H1 (cell line): Measurements from ENCODE around the gene HMGCL. TPM values are rescaled to one million over a fixed set of nuclear protein-coding genes. Genes with fewer than 3 reads are reported as not detected.

Source experiments
- CTCF ChIA-PET: fragments of 300-600 bp; sonication (Branson Sonifier 250); formaldehyde crosslinking; loops from one replicate; lab custom pipeline; 2021; ENCODE audit not compliant: partially characterized antibody; lab: Charles Lee
- POLR2A ChIA-PET: fragments of 300-600 bp; sonication (Branson Sonifier 250); formaldehyde crosslinking; loops from one replicate; lab custom pipeline; 2021; ENCODE audit warnings: inconsistent platforms; ENCODE audit not compliant: partially characterized antibody; lab: Charles Lee
- DNase-seq, 2 experiments: peaks; one replicate each; pipeline versions ENCODE4 v3.0.0 to v3.0.0-alpha.2; 2010 to 2022; ENCODE audit warnings: low spot score in 2 of 2, low read depth in 1 of 2, mixed read lengths in 1 of 2
- FAIRE-seq: peaks from 2 replicates; lab custom pipeline; 2011; peaks lifted over from hg19 to GRCh38; lab: Jason Lieb, UNC
- H2AFZ ChIP-seq: 2 replicates; pipeline ENCODE4 v1.8.1; 2012; ENCODE audit warnings: low read length, inconsistent platforms
- H2AK5ac ChIP-seq: 2 replicates; pipeline ENCODE4 v1.6.1; 2013; ENCODE audit warnings: low read depth, low read length
- H2BK120ac ChIP-seq: replicated peaks from 2 replicates; pipeline ENCODE3; 2013; ENCODE audit warnings: low read depth, low read length, inconsistent platforms
- H2BK12ac ChIP-seq: 2 replicates; pipeline ENCODE4 v1.6.1; 2013; ENCODE audit warnings: low read depth, low read length
- H2BK15ac ChIP-seq: 2 replicates; pipeline ENCODE4 v1.6.1; 2013; ENCODE audit warnings: low read length
- H2BK20ac ChIP-seq: 2 replicates; pipeline ENCODE4 v1.6.1; 2013; ENCODE audit warnings: low read length
- H2BK5ac ChIP-seq: 2 replicates; pipeline ENCODE4 v1.6.1; 2013; ENCODE audit warnings: low read depth, low read length
- H3K14ac ChIP-seq: 2 replicates; pipeline ENCODE4 v1.6.1; 2013; ENCODE audit warnings: inconsistent platforms; ENCODE audit not compliant: insufficient read length
- H3K18ac ChIP-seq: 2 replicates; pipeline ENCODE4 v1.6.1; 2013; ENCODE audit warnings: low read length; ENCODE audit errors: extremely low read depth
- H3K23ac ChIP-seq: 2 replicates; pipeline ENCODE4 v1.6.1; 2013; ENCODE audit warnings: inconsistent platforms; ENCODE audit not compliant: insufficient read length
- H3K23me2 ChIP-seq: 2 replicates; pipeline ENCODE4 v1.6.1; 2013; ENCODE audit warnings: low read depth, low read length
- H3K27ac ChIP-seq: 2 replicates; pipeline ENCODE4 v1.6.1; 2011; ENCODE audit warnings: low read depth, low read length, inconsistent platforms
- H3K27me3 ChIP-seq, 4 experiments: replicated peaks in 1 of 4; 1 replicate in 1 of 4; 2 replicates in 3 of 4; pipeline versions ENCODE4 v1.6.1 to v1.8.1; 2011 to 2013; ENCODE audit warnings: low read length in 3 of 4, mild to moderate bottlenecking in 3 of 4, inconsistent platforms in 2 of 4, mixed read lengths in 2 of 4, moderate library complexity in 1 of 4; ENCODE audit not compliant: control insufficient read depth in 3 of 4, insufficient read depth in 3 of 4; ENCODE audit errors: extremely low read depth in 1 of 4
- H3K36me3 ChIP-seq, 4 experiments: 2 replicates each; pipeline versions ENCODE4 v1.6.1 to v1.8.1; 2011 to 2013; ENCODE audit warnings: mild to moderate bottlenecking in 4 of 4, low read length in 3 of 4, moderate library complexity in 2 of 4, control low read depth in 1 of 4, inconsistent platforms in 1 of 4; ENCODE audit not compliant: insufficient read depth in 4 of 4, control insufficient read depth in 2 of 4
- H3K4ac ChIP-seq: replicated peaks from 2 replicates; pipeline ENCODE3; 2013; ENCODE audit warnings: low read length, low read depth, mixed read lengths, inconsistent platforms; ENCODE audit not compliant: insufficient read length
- H3K4me1 ChIP-seq, 4 experiments: replicated peaks in 1 of 4; 1 replicate in 1 of 4; 2 replicates in 3 of 4; pipeline versions ENCODE4 v1.6.1 to v1.8.1; 2011 to 2013; ENCODE audit warnings: low read length in 3 of 4, inconsistent platforms in 2 of 4, mixed read lengths in 1 of 4; ENCODE audit not compliant: insufficient read depth in 4 of 4, control insufficient read depth in 3 of 4
- H3K4me2 ChIP-seq, 2 experiments: 2 replicates each; pipeline versions ENCODE4 v1.6.1 to v1.8.1; 2011 to 2013; ENCODE audit warnings: low read depth in 2 of 2, low read length in 2 of 2, control low read depth in 1 of 2, inconsistent platforms in 1 of 2, mild to moderate bottlenecking in 1 of 2; ENCODE audit not compliant: insufficient read depth in 1 of 2
- H3K4me3 ChIP-seq, 4 experiments: fragments of 200-600, 300-600 bp in 1 of 4; sonication (generic), shearing (Covaris generic), sonication (Bioruptor Twin) in 1 of 4; 2 replicates each; pipeline versions ENCODE4 v1.5.1 to v1.8.1; 2011 to 2016; ENCODE audit warnings: low read length in 4 of 4, low read depth in 3 of 4, control low read depth in 2 of 4, inconsistent platforms in 2 of 4, mild to moderate bottlenecking in 2 of 4, mixed read lengths in 1 of 4, moderate library complexity in 1 of 4; ENCODE audit not compliant: insufficient read depth in 2 of 4; ENCODE audit errors: extremely low read depth in 1 of 4
- H3K56ac ChIP-seq: replicated peaks from 2 replicates; pipeline ENCODE3; 2013; ENCODE audit warnings: low read depth, mild to moderate bottlenecking, mixed read lengths, low read length, inconsistent platforms; ENCODE audit not compliant: insufficient read length
- H3K79me1 ChIP-seq: 2 replicates; pipeline ENCODE4 v1.6.1; 2013; ENCODE audit warnings: low read depth, low read length, control low read depth
- H3K79me2 ChIP-seq, 2 experiments: 2 replicates each; pipeline versions ENCODE4 v1.6.1 to v1.8.1; 2012 to 2013; ENCODE audit warnings: low read length in 2 of 2, mild to moderate bottlenecking in 2 of 2, inconsistent platforms in 1 of 2; ENCODE audit not compliant: insufficient read depth in 2 of 2, control insufficient read depth in 1 of 2
- H3K9ac ChIP-seq, 4 experiments: replicated peaks in 1 of 4; 1 replicate in 1 of 4; 2 replicates in 3 of 4; pipeline versions ENCODE4 v1.6.1 to v1.8.1; 2011 to 2013; ENCODE audit warnings: low read depth in 3 of 4, low read length in 3 of 4, control low read depth in 2 of 4, mild to moderate bottlenecking in 2 of 4, moderate library complexity in 2 of 4, inconsistent platforms in 1 of 4; ENCODE audit errors: extremely low read depth in 1 of 4
- H3K9me3 ChIP-seq, 2 experiments: 2 replicates each; pipeline versions ENCODE4 v1.6.1 to v1.8.1; 2012 to 2013; ENCODE audit warnings: mild to moderate bottlenecking in 2 of 2, moderate library complexity in 2 of 2, control low read depth in 1 of 2, inconsistent platforms in 1 of 2, low read depth in 1 of 2, low read length in 1 of 2, mixed read lengths in 1 of 2; ENCODE audit not compliant: insufficient read depth in 2 of 2
- H4K20me1 ChIP-seq, 2 experiments: replicated peaks in 1 of 2; 2 replicates each; pipeline versions ENCODE3 to v1.8.1; 2011 to 2013; ENCODE audit warnings: inconsistent platforms in 2 of 2, low read length in 2 of 2, mild to moderate bottlenecking in 1 of 2; ENCODE audit not compliant: insufficient read depth in 2 of 2, control insufficient read depth in 1 of 2
- H4K5ac ChIP-seq: 2 replicates; pipeline ENCODE4 v1.6.1; 2013; ENCODE audit warnings: low read length, low read depth, mixed read lengths, inconsistent platforms; ENCODE audit not compliant: insufficient read length
- H4K8ac ChIP-seq: 2 replicates; pipeline ENCODE4 v1.8.0; 2013; ENCODE audit warnings: mild to moderate bottlenecking, moderate library complexity, low read length, inconsistent platforms; ENCODE audit not compliant: insufficient read depth; ENCODE audit errors: extremely low read depth
- H4K91ac ChIP-seq: replicated peaks from 2 replicates; pipeline ENCODE3; 2013; ENCODE audit warnings: low read length, mixed read lengths, inconsistent platforms; ENCODE audit not compliant: insufficient read length
- CHD1 ChIP-seq: IDR thresholded peaks from 2 replicates; pipeline ENCODE4 v1.6.1; 2012; ENCODE audit warnings: low read depth, low read length, improper control_type of control experiment
- CREB1 ChIP-seq: IDR thresholded peaks from 2 replicates; pipeline ENCODE4 v1.6.1; 2012; ENCODE audit warnings: inconsistent platforms
- EGR1 ChIP-seq: IDR thresholded peaks from 2 replicates; pipeline ENCODE4 v1.6.1; 2011; ENCODE audit warnings: low read depth, low read length, borderline replicate concordance
- HDAC2 ChIP-seq, 2 experiments: fragments of 300-600 bp in 1 of 2; sonication (generic) in 1 of 2; IDR thresholded peaks; 2 replicates each; pipeline ENCODE4 v1.6.1; 2011 to 2012; ENCODE audit warnings: low read depth in 2 of 2, low read length in 2 of 2, mild to moderate bottlenecking in 2 of 2, moderate library complexity in 2 of 2, borderline replicate concordance in 1 of 2, inconsistent platforms in 1 of 2
- TBP ChIP-seq: IDR thresholded peaks from 2 replicates; pipeline ENCODE4 v1.6.1; 2011; ENCODE audit warnings: low read depth, low read length, improper control_type of control experiment
- WGBS, 2 experiments: shearing (Covaris generic) in 1 of 2; methylation state at CpG; one replicate each; pipeline versions ENCODE4 v1.1.6 to v1.1.7; 2013 to 2015; ENCODE audit warnings: low lambda C conversion rate in 2 of 2, mixed read lengths in 2 of 2, inconsistent platforms in 1 of 2, low coverage in 1 of 2, missing lambda C conversion rate in 1 of 2; ENCODE audit not compliant: insufficient replicate concordance in 2 of 2, insufficient coverage in 1 of 2, insufficient read length in 1 of 2; ENCODE audit errors: extremely low coverage in 1 of 2, missing lambda C conversion rate in 1 of 2; 5-methylcytosine and 5-hydroxymethylcytosine counted together
- polyA plus RNA-seq, 7 experiments: library from polyadenylated mRNA; depleted of rRNA in 3 of 7; stranded (reverse) in 5 of 7; unstranded in 2 of 7; fragments of >200 nt in 5 of 7; fragments of 200-250 nt in 2 of 7; gene quantifications; 1 replicate in 5 of 7; 2 replicates in 1 of 7; 4 replicates in 1 of 7; pipeline versions ENCODE4 v1.2.1 to v1.2.3, GENCODE V29; 2011 to 2013; ENCODE audit warnings: missing spikeins in 2 of 7, mixed read lengths in 2 of 7
- total RNA-seq: library from RNA; stranded (reverse); fragmentation: NEBNext Ultra II Directional; extraction: Animal tissue kit (Norgen Biotek cat#: 25700); gene quantifications from 2 replicates; pipeline ENCODE4 v1.2.1, GENCODE V29; 2021
- TF ChIP-seq, protein P1 (sequence below): IDR thresholded peaks from 2 replicates; pipeline ENCODE4 v1.6.1; 2011; ENCODE audit warnings: low read length, improper control_type of control experiment
- TF ChIP-seq, protein P2 (sequence below): IDR thresholded peaks from 2 replicates; pipeline ENCODE4 v1.6.1; 2012; ENCODE audit warnings: inconsistent platforms
- TF ChIP-seq, protein P3 (sequence below): IDR thresholded peaks from 2 replicates; pipeline ENCODE4 v1.6.1; 2011; ENCODE audit warnings: low read depth, mild to moderate bottlenecking, low read length; ENCODE audit not compliant: insufficient read depth

HMGCL gene
- total and polyA plus RNA-seq, 2 of the 8 experiments (the other 6 are each of a cell fraction or from before 2014, with no cell fraction given): 13.7 to 19.5 TPM

DNA sequence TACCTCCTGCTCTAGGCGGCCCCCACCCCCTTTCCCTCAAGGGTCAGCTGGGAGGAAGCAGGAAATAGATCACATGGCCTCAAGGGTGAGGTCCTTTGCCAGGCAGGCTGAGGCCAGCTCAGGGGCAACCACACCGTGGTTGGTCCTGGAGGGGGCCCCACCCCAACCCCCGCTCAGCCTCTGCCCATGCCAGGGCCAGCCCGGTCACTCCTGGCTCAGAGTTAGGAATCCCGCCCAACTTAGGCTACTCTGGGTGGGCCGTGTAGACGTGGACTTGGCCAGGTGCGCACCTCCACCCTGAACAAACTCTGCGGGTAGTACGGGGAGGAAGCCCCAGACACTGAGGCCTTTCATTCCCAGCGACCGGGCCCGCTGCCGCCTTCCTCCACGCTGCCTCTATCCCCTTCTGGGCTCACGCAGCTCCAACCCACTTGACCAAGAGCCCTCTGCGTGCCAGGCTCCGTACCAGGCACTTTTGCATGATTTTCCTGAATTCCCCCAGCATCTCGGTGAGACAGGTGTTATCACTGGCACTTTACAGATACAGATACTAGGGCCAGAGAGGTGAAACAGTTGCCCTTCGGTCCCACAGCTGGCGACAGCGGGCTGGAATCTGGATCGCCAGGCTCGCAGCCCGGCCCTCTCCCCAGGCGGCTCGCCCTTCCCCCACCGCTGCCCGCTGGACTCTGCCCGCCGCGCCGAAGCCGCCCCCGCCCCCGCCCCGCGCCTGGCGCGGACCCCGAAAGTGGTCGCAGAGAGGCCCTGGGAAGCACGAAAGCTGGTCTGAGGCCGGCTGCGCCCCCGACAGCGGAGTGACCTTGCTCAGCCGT lies 25.4 kb downstream of the HMGCL start:
- H3K4me2 ChIP-seq: peak overlapping the region; percentile 89 to 95
- peak overlapping the region; percentile 21 for H4K5ac ChIP-seq
- H2BK120ac ChIP-seq: peak overlapping the region; percentile 69
- H3K23ac ChIP-seq: no peak overlapping the region
- peak overlapping the region; percentile 33 to 82 (median 45) for H3K9ac ChIP-seq
- peaks cover 0 to 12% (median 9%) of the 10 kb centered on the region in 4 experiments; a peak in 5 of 7 replicates for H3K4me1 ChIP-seq
- H3K14ac ChIP-seq: no peak overlapping the region
- no peak overlapping the region for H2AK5ac ChIP-seq
- no peaks in the 10 kb centered on the region for H3K79me2 ChIP-seq
- H3K18ac ChIP-seq: peak overlapping the region; percentile 83
- DNase-seq (peak in 1 of 2 experiments; percentile 68), FAIRE-seq (no peak)
- peak overlapping the region; percentile 52 for H3K56ac ChIP-seq
- H3K79me1 ChIP-seq: no peaks in the 10 kb centered on the region
- POLR2A ChIA-PET: interaction anchor here (0.6 to 16.2 kb wide), 15 partner anchors 8 to 352 kb away, joined by 3 to 192 read pairs (median 4); partner anchors contain the start of genes HMGCL, LYPLA2, PITHD1 and PNRC2
- peak overlapping the region; percentile 79 for H4K91ac ChIP-seq
- H4K20me1 ChIP-seq: peaks cover 2 to 4% of the 10 kb centered on the region in 2 experiments
- H4K8ac ChIP-seq: peak overlapping the region; percentile 28; the same call in 1 of the 2 replicates
- H3K4ac ChIP-seq: no peak overlapping the region
- no peaks in the 10 kb centered on the region; a peak in 1 of 7 replicates for H3K27me3 ChIP-seq
- H2BK12ac ChIP-seq: peak overlapping the region; percentile 53; the same call in 1 of the 2 replicates
- 2% methylated on average over 30 of the region's 48 CpGs; no CpG with 5 or more reads in 1 of the 2 experiments for WGBS, 2 experiments
- H3K36me3 ChIP-seq: peaks cover 6 to 19% (median 16%) of the 10 kb centered on the region in 4 experiments; a peak in 5 of 8 replicates
- peaks cover 16% of the 10 kb centered on the region for H3K23me2 ChIP-seq
- H2BK15ac ChIP-seq: peak overlapping the region; percentile 90; the same call in 1 of the 2 replicates
- H3K4me3 ChIP-seq: peak overlapping the region; percentile 57 to 81 (median 70)
- H3K27ac ChIP-seq: no peak overlapping the region
- no peak overlapping the region for H2BK20ac ChIP-seq
- peak overlapping the region; percentile 79; the same call in 1 of the 2 replicates for H2BK5ac ChIP-seq
- CTCF ChIA-PET: interaction anchor here (1.4 to 5.3 kb wide), 9 partner anchors 10 to 117 kb away, joined by 3 to 66 read pairs (median 6); no protein-coding TSS in a partner anchor
- no peak overlapping the region for H2AFZ ChIP-seq
- H3K9me3 ChIP-seq: no peaks in the 10 kb centered on the region
- TF ChIP-seq HDAC2 (IDR thresholded peaks at IDR 0.05; ENCODE audit: borderline replicate concordance in 1 of 2, low read depth in 2 of 2, low read length in 2 of 2): 0 out of 4 replicates have a peak, but pooled peaks have one; percentile 4 to 18
- no peak for TF ChIP-seq EGR1
- TF ChIP-seq TBP: 0 out of 2 replicates have a peak, but pooled peaks have one; percentile 12
- no peak for TF ChIP-seq CHD1
- TF ChIP-seq, protein P1, sequence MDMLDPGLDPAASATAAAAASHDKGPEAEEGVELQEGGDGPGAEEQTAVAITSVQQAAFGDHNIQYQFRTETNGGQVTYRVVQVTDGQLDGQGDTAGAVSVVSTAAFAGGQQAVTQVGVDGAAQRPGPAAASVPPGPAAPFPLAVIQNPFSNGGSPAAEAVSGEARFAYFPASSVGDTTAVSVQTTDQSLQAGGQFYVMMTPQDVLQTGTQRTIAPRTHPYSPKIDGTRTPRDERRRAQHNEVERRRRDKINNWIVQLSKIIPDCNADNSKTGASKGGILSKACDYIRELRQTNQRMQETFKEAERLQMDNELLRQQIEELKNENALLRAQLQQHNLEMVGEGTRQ: peak; percentile 68
- TF ChIP-seq, protein P2, sequence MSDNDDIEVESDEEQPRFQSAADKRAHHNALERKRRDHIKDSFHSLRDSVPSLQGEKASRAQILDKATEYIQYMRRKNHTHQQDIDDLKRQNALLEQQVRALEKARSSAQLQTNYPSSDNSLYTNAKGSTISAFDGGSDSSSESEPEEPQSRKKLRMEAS: peak; percentile 43; the same call in 1 of the 2 replicates
- TF ChIP-seq CREB1: no peak
- TF ChIP-seq, protein P3, sequence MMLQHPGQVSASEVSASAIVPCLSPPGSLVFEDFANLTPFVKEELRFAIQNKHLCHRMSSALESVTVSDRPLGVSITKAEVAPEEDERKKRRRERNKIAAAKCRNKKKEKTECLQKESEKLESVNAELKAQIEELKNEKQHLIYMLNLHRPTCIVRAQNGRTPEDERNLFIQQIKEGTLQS: no peak
